GM21447 (cell line): ENCODE measurements around the gene ECM2.

Experiments used
- ATAC-seq: cut with Tn5 transposase; IDR thresholded peaks from one replicate; pipeline ENCODE4 v1.9.1; 2021; ENCODE audit not compliant: unreplicated experiment

The ECM2 gene

GRCh38 chr9:92468206-92468605, 67.6 kb downstream of the ECM2 start:
- ATAC-seq: no peak

GRCh38 chr9:92467511-92467910, 68.3 kb downstream of the ECM2 start:
- no peak for ATAC-seq

GRCh38 chr9:92467041-92467440, 68.7 kb downstream of the ECM2 start:
- ATAC-seq: no peak

- ATAC-seq: no peak
Measured at GRCh38 chr9:92463984-92464383, 71.8 kb downstream of the ECM2 start.

GRCh38 chr9:92463387-92463786, 72.4 kb downstream of the ECM2 start:
- no peak for ATAC-seq

GRCh38 chr9:92457576-92457975, 78.2 kb downstream of the ECM2 start:
- ATAC-seq: no peak

GRCh38 chr9:92455217-92455616, 80.6 kb downstream of the ECM2 start:
- ATAC-seq: no peak

GRCh38 chr9:92446536-92446935, 89.3 kb downstream of the ECM2 start:
- no peak for ATAC-seq
